ENCODE measurements around the gene GSTP1. TPM values are rescaled to one million over a fixed set of nuclear protein-coding genes. Genes with fewer than 3 reads are reported as not detected.

GSTP1 gene
- polyA plus RNA-seq, 1 experiment: 716 TPM

DNA sequence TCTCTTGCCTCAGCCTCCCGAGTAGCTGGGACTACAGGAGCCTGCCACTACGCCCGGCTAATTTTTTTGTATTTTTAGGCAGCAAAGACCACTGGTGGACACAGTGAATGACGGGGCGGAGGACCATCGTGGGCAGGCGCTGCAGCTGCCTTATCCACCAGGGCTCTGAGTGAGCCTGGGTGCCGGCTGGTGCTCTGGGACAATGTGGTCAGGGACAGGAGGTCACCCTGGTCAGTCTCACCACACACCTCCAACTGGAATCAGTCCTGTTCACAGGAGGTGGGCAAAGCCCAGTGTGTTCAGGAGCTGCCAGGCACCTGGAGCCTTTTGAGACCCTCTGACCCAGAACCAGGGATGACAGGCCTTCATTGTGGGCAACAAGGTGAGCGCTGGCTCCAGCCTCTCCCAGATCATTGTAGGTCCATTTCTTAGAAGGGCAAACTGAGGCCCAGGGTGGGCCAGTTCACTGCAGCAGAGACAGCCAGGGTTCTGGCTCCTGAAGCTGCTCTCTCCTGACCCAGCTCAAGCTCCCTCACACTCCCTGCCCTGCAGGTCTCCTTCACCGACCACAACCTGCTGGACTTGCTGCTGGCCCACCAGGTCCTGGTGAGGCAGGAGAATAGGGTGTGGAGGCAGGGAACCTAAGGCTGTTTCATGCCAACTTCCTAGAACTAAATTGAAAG, 44.6 kb upstream of the GSTP1 start:
- TF ChIP-seq, protein P1, sequence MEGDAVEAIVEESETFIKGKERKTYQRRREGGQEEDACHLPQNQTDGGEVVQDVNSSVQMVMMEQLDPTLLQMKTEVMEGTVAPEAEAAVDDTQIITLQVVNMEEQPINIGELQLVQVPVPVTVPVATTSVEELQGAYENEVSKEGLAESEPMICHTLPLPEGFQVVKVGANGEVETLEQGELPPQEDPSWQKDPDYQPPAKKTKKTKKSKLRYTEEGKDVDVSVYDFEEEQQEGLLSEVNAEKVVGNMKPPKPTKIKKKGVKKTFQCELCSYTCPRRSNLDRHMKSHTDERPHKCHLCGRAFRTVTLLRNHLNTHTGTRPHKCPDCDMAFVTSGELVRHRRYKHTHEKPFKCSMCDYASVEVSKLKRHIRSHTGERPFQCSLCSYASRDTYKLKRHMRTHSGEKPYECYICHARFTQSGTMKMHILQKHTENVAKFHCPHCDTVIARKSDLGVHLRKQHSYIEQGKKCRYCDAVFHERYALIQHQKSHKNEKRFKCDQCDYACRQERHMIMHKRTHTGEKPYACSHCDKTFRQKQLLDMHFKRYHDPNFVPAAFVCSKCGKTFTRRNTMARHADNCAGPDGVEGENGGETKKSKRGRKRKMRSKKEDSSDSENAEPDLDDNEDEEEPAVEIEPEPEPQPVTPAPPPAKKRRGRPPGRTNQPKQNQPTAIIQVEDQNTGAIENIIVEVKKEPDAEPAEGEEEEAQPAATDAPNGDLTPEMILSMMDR (IDR thresholded peaks at IDR 0.05; ENCODE audit: low read depth, low read length): no peak
- DNase-seq (ENCODE audit: low read depth, low spot score): no peak
- H3K27me3 ChIP-seq (ENCODE audit: control insufficient read depth, insufficient read depth, low read length): no peaks in the 10 kb centered on the region
- no peak overlapping the region for H3K27ac ChIP-seq (ENCODE audit: low read depth, low read length)
- CTCF ChIA-PET: no interaction called here
- H3K9me3 ChIP-seq (ENCODE audit: control insufficient read depth, insufficient read depth, low read length): peaks cover 5% of the 10 kb centered on the region; the same call in 1 of the 2 replicates
- H3K4me3 ChIP-seq (ENCODE audit: low read depth, low read length): no peak overlapping the region
- POLR2A ChIA-PET: no interaction called here

DNA sequence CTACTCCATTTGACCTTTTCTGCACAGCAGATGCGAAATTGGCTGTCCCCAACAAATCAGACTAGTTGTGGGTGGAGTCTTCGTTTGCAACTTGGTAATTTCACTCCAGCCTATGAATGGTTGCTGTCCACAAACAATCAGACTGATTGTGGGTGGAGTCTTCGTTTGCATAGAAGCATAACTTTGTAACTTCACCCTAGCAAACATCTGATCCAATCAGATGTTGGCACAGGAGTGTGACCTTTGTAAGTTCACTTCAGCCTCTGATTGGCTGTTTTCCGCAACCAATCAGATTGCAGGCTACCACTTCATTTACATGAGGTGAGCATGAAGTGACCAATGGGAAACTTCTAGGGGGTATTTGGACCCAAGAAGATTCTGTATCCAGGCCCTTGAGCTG, 44.1 kb upstream of the GSTP1 start:
- ChIA-PET POLR2A (no interaction called here), CTCF (no interaction called here)
- H3K4me3 ChIP-seq (ENCODE audit: low read depth, low read length): no peak overlapping the region
- no peak for DNase-seq (ENCODE audit: low read depth, low spot score)
- peaks cover 4% of the 10 kb centered on the region; the same call in 1 of the 2 replicates for H3K9me3 ChIP-seq (ENCODE audit: control insufficient read depth, insufficient read depth, low read length)
- TF ChIP-seq, protein P1 (IDR thresholded peaks at IDR 0.05; ENCODE audit: low read depth, low read length): no peak
- H3K27ac ChIP-seq (ENCODE audit: low read depth, low read length): no peak overlapping the region
- H3K27me3 ChIP-seq (ENCODE audit: control insufficient read depth, insufficient read depth, low read length): no peaks in the 10 kb centered on the region

DNA sequence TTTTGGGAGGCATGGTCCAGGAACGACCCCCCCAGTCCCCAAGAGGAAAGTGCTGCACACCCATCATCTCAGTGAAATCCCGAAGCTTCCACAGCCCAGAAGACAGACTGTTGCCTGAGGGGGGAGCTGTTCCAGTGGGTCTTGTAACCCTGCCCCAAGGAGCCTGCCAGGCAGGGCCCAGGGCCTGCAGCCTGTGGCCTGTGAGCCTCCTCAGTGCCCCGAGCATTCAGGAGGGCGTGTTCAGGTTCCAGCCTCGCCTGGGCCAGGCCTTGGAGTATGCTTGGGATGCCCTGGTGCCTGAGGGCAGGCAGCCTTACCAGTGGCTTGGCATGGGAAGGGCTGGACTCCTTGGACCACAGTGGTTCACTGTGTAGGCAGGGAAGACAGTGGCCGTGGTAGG, 42.4 kb upstream of the GSTP1 start:
- H3K9me3 ChIP-seq (ENCODE audit: control insufficient read depth, insufficient read depth, low read length): no peaks in the 10 kb centered on the region
- CTCF ChIA-PET: no interaction called here
- no peak for DNase-seq (ENCODE audit: low read depth, low spot score)
- no peaks in the 10 kb centered on the region for H3K27me3 ChIP-seq (ENCODE audit: control insufficient read depth, insufficient read depth, low read length)
- H3K27ac ChIP-seq (ENCODE audit: low read depth, low read length): no peak overlapping the region
- TF ChIP-seq, protein P1 (IDR thresholded peaks at IDR 0.05; ENCODE audit: low read depth, low read length): no peak
- POLR2A ChIA-PET: no interaction called here
- H3K4me3 ChIP-seq (ENCODE audit: low read depth, low read length): no peak overlapping the region

DNA sequence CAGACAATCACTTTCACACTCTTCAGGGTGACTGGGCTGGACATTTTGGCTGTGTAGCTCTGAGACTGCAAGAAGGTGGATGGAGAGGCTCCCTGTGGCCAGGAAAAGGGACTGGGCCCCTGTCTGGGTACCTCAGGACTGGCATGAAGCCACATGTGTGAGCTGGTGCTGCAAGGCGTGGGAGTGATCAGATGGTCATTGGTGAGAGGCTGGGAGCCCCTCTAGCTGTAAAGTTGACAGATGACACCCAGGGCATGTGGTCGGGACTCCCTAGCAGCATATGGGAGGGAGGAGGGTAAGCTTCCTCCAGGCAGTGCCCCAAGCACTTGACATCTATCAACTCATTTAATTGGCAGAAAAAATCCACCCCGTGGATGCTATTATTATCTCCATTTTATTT, 41.4 kb upstream of the GSTP1 start:
- ChIA-PET CTCF (no interaction called here), POLR2A (no interaction called here)
- Histone ChIP-seq H3K4me3 (ENCODE audit: low read depth, low read length) (no peak overlapping the region), H3K27me3 (ENCODE audit: control insufficient read depth, insufficient read depth, low read length) (no peaks in the 10 kb centered on the region), H3K9me3 (ENCODE audit: control insufficient read depth, insufficient read depth, low read length) (no peaks in the 10 kb centered on the region), H3K27ac (ENCODE audit: low read depth, low read length) (no peak overlapping the region)
- no peak for DNase-seq (ENCODE audit: low read depth, low spot score)
- TF ChIP-seq, protein P1 (IDR thresholded peaks at IDR 0.05; ENCODE audit: low read depth, low read length): no peak

DNA sequence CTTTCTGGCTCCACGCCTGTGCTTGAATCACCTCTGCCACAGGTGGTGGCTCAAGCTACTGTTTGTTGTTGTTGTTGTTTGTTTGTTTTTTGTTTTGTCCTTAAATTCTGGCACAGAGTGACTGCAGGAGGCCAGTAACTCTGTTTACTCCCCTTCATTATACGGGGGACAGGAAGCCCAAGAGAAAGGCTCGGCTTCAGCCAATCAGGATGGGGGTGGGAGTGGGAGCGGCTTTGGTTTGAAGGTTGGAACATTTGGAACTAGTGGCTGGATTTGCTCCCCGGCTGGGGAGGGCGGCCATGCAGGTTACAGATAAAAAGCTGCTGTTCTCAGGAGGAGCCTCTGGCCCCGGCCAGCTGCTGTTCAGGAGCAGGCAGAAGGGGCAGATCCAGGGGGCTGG, 40.6 kb upstream of the GSTP1 start:
- Histone ChIP-seq H3K9me3 (ENCODE audit: control insufficient read depth, insufficient read depth, low read length) (no peaks in the 10 kb centered on the region), H3K27me3 (ENCODE audit: control insufficient read depth, insufficient read depth, low read length) (no peaks in the 10 kb centered on the region), H3K4me3 (ENCODE audit: low read depth, low read length) (no peak overlapping the region), H3K27ac (ENCODE audit: low read depth, low read length) (no peak overlapping the region)
- ChIA-PET POLR2A (no interaction called here), CTCF (interaction anchor here (0.6 kb wide), 1 partner anchor 170 kb away, joined by 7 read pairs; no protein-coding TSS in a partner anchor)
- TF ChIP-seq, protein P1 (IDR thresholded peaks at IDR 0.05; ENCODE audit: low read depth, low read length): no peak
- no peak for DNase-seq (ENCODE audit: low read depth, low spot score)
